Measurements from ENCODE around the gene MAML3. TPM values are rescaled to one million over a fixed set of nuclear protein-coding genes. Genes with fewer than 3 reads are reported as not detected.

Gene MAML3
- total RNA-seq, 2 experiments from 2014 or later = 2.0 to 2.4 TPM

DNA sequence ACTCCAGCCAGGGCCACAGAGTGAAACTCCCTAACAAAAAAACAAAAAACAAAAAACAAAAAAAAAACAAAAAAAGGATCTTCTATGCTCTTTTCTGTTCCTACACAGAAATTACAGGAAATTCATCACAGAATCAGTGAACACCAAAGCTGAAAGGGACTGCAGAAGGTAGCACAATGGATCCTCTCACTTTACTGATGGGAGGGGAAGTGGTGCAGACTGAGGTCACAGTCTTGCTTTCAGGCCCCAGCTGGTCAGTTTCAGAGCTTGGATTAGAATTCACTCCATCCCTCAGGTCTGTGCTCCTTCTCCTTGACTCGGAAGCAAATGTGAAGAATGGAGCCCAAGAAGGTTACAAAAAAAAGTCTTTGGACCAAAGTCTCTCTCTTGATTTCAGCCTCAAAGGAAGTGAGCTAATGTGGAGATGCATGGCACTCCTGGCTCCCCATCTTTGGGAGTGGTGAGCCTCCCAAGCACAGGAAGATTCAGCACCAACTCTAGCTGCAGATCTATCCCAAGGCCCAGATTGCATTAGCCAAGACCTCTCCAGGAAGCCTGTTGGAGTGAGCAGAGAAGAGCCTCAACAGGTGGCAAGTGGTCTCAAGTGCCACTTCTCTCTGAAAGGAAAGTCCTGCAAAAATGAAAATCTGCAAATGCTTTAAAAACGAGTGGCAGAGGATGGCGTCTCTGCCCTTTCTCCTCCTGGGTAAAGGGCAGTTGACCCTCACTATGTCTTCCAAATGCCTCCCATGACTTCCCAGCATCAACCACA, 176.0 kb downstream of the MAML3 start:
- no peak overlapping the region for H3K27ac Mint-ChIP-seq
- TF ChIP-seq, protein P1, sequence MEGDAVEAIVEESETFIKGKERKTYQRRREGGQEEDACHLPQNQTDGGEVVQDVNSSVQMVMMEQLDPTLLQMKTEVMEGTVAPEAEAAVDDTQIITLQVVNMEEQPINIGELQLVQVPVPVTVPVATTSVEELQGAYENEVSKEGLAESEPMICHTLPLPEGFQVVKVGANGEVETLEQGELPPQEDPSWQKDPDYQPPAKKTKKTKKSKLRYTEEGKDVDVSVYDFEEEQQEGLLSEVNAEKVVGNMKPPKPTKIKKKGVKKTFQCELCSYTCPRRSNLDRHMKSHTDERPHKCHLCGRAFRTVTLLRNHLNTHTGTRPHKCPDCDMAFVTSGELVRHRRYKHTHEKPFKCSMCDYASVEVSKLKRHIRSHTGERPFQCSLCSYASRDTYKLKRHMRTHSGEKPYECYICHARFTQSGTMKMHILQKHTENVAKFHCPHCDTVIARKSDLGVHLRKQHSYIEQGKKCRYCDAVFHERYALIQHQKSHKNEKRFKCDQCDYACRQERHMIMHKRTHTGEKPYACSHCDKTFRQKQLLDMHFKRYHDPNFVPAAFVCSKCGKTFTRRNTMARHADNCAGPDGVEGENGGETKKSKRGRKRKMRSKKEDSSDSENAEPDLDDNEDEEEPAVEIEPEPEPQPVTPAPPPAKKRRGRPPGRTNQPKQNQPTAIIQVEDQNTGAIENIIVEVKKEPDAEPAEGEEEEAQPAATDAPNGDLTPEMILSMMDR (IDR thresholded peaks at IDR 0.05) = no peak
- DNase-seq (no peak), ATAC-seq (no peak)
- ChIA-PET POLR2A (no interaction called here), CTCF (interaction anchor here (0.7 to 1.3 kb wide), 2 partner anchors 9 to 382 kb away, joined by 3 to 6 read pairs; no protein-coding TSS in a partner anchor)
- no peaks in the 10 kb centered on the region for H3K9me3 Mint-ChIP-seq
- intact Hi-C loops (cut with micrococcal nuclease) = no loop called here
- H3K4me3 Mint-ChIP-seq = no peak overlapping the region
- no peaks in the 10 kb centered on the region for H3K27me3 Mint-ChIP-seq
- H3K36me3 Mint-ChIP-seq (ENCODE audit: low read depth) = peaks cover 4% of the 10 kb centered on the region
- peaks cover 26% of the 10 kb centered on the region for H3K4me1 Mint-ChIP-seq (ENCODE audit: low read depth)

DNA sequence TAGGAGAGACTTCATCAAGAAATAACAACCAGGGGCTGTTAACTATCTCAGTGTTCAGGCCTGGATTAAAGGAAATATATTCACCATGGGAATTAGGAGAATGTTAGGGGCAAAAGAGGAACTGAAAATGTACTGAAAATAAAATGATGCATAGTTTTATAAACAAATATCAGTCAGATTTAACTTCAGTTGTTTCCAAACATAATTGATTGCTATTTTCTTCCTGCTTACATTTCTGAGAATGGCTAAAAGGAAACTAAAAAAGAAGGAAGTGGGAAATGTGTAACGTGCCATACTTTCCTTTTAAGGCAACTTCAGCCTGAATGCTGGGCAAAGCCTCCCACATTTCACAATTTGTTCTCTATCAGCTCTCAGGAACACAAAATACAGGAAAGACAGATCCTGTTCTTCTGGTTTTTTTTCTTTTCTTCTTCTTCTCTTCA, 178.1 kb downstream of the MAML3 start:
- H3K9me3 Mint-ChIP-seq = no peaks in the 10 kb centered on the region
- DNase-seq (no peak), ATAC-seq (no peak)
- peaks cover 4% of the 10 kb centered on the region for H3K36me3 Mint-ChIP-seq (ENCODE audit: low read depth)
- no peaks in the 10 kb centered on the region for H3K27me3 Mint-ChIP-seq
- TF ChIP-seq, protein P1 (IDR thresholded peaks at IDR 0.05) = no peak
- POLR2A ChIA-PET = interaction anchor here (0.6 kb wide), 1 partner anchor 96 kb away, joined by 3 read pairs; no protein-coding TSS in a partner anchor
- intact Hi-C loops (cut with micrococcal nuclease) = no loop called here
- H3K4me3 Mint-ChIP-seq = no peak overlapping the region
- no peak overlapping the region for H3K27ac Mint-ChIP-seq
- peaks cover 29% of the 10 kb centered on the region for H3K4me1 Mint-ChIP-seq (ENCODE audit: low read depth)
- CTCF ChIA-PET = no interaction called here

DNA sequence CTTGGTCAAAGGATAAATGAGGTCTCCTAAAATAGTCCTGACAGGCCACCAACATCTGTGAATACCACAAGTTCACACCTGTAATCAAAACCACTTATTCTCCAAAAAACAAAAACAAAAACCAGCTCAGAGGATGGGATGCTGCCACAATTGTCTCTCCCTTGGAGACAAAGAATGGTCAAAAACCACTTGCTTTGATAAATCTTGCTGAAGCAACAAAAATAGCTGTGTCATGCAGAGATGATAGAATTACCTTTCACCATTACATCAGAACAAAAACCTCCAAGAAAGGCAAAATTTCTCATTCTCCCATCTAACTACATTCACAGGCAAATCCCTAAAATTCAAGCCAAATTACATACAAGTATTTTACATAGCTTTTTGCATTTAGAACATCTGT, 180.4 kb downstream of the MAML3 start:
- intact Hi-C loops (cut with micrococcal nuclease) = no loop called here
- DNase-seq = no peak
- Mint-ChIP-seq H3K27me3 (no peaks in the 10 kb centered on the region), H3K27ac (no peak overlapping the region), H3K36me3 (ENCODE audit: low read depth) (peaks cover under 1% of the 10 kb centered on the region), H3K4me1 (ENCODE audit: low read depth) (peaks cover 18% of the 10 kb centered on the region), H3K4me3 (no peak overlapping the region), H3K9me3 (no peaks in the 10 kb centered on the region)
- CTCF ChIA-PET = interaction anchor here (1.2 to 1.4 kb wide), 2 partner anchors 239 to 279 kb away, joined by 3 read pairs; no protein-coding TSS in a partner anchor
- POLR2A ChIA-PET = no interaction called here
- no peak for ATAC-seq
- TF ChIP-seq, protein P1 (IDR thresholded peaks at IDR 0.05) = no peak

DNA sequence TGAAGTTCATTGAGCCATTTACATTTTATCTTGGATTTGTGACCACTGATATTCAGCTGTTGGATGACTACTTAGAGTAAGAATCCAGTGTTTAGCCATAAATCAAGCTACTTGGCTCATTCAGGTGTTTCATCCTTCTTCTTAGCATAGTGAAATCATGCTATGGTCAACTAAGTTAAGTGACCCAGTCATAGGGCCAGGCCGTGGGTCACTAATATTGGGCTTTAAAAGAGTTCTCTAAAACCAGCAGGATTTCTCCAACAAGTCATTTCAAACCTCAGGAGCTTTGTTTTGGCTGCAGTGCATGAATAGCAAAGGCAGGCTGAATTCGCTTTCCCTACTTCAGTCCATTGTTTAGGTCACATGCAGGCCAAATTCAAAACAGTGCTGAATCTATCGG, 181.0 kb downstream of the MAML3 start:
- Mint-ChIP-seq H3K27ac (no peak overlapping the region), H3K4me3 (no peak overlapping the region), H3K36me3 (ENCODE audit: low read depth) (no peaks in the 10 kb centered on the region), H3K27me3 (no peaks in the 10 kb centered on the region), H3K9me3 (no peaks in the 10 kb centered on the region), H3K4me1 (ENCODE audit: low read depth) (peaks cover 13% of the 10 kb centered on the region)
- ChIA-PET POLR2A (no interaction called here), CTCF (interaction anchor here (1.2 to 1.4 kb wide), 2 partner anchors 238 to 279 kb away, joined by 3 read pairs; no protein-coding TSS in a partner anchor)
- TF ChIP-seq, protein P1 (IDR thresholded peaks at IDR 0.05) = no peak
- DNase-seq = no peak
- intact Hi-C loops (cut with micrococcal nuclease) = no loop called here
- ATAC-seq = no peak

DNA sequence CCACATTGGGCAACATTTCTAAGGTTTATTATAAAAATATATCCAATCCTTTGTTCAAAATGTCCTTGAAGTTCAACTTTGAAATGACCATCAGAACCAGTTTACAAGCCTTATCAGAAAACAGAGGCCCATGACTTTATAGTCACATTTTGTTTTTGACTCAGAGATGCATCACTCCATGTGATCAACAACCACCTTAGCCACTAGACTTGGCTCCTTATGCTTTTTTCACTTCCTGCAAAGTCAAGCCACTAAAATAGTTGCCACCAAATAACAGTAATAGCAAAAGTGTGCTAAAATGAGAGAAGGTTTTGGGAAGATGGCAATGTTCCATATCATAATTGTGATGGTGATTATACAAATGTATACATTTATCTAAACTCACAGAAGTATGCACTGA, 181.7 kb downstream of the MAML3 start:
- no peak overlapping the region for H3K4me3 Mint-ChIP-seq
- TF ChIP-seq, protein P1 (IDR thresholded peaks at IDR 0.05) = no peak
- DNase-seq (no peak), ATAC-seq (no peak)
- H3K27ac Mint-ChIP-seq = no peak overlapping the region
- peaks cover 9% of the 10 kb centered on the region for H3K4me1 Mint-ChIP-seq (ENCODE audit: low read depth)
- intact Hi-C loops (cut with micrococcal nuclease) = no loop called here
- no peaks in the 10 kb centered on the region for H3K27me3 Mint-ChIP-seq
- ChIA-PET POLR2A (no interaction called here), CTCF (interaction anchor here (1.2 to 1.4 kb wide), 2 partner anchors 238 to 280 kb away, joined by 3 read pairs; no protein-coding TSS in a partner anchor)
- H3K36me3 Mint-ChIP-seq (ENCODE audit: low read depth) = no peaks in the 10 kb centered on the region
- no peaks in the 10 kb centered on the region for H3K9me3 Mint-ChIP-seq

Measured in activated CD8-positive, alpha-beta T cell treated with anti-CD3 and anti-CD28 coated beads for 36 hours (primary cell).